Measurements from ENCODE around the gene CPZ.
"Not testable (repeated sequence)": the region's sequence is repeated elsewhere in the genome, so short reads cannot be mapped to it uniquely, and the experiment has no call there.

The CPZ gene

GRCh38 chr4:8557151-8558076 is 35.2 kb upstream of the CPZ start:
- DNase-seq: no peak

GRCh38 chr4:8558080-8558960 is 34.2 kb upstream of the CPZ start:
- no peak for DNase-seq

DNA sequence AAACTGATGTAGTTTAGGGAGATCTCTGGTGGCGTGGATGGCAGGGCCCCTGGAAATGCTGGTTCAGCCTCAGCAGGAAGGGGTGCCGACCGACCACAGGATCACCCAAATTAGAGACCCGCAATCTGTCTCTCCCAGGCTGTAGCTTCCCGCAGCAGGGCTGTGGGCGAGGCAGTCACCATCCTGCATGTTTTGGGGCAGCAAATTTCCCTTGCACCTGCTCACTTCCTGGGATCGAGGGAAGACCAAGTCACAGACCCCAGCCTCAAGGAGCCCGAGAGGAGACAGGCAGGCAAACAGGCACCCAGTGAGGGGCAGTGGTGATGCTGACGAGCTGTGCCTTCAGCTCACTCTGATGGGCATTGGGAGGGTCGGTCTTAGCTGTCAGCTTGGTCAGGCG is 33.6 kb upstream of the CPZ start:
- DNase-seq: no peak

- no peak for DNase-seq
Measured at GRCh38 chr4:8559524-8560264, 32.9 kb upstream of the CPZ start.

- no peak for DNase-seq
Measured at GRCh38 chr4:8560265-8561047, 32.1 kb upstream of the CPZ start.

DNA sequence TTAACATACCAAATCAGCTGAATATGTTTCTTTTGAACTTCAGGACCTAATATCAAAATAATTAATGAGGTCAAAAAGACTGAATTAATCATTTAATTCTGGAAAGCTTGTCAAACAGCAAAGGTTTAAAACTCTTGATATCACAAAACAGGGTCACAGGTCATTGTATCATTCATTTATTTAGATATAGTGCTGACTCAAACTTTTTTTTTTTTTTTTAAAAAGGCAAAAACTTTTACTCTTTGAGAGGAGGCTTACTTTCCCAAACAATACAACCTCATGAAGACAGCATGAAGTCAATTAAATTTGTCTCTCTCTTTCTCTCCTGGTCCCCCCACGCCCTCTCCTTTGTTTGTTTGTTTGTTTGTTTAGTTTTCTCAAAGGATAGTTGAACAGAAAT is 28.0 kb upstream of the CPZ start:
- no peak for DNase-seq

DNA sequence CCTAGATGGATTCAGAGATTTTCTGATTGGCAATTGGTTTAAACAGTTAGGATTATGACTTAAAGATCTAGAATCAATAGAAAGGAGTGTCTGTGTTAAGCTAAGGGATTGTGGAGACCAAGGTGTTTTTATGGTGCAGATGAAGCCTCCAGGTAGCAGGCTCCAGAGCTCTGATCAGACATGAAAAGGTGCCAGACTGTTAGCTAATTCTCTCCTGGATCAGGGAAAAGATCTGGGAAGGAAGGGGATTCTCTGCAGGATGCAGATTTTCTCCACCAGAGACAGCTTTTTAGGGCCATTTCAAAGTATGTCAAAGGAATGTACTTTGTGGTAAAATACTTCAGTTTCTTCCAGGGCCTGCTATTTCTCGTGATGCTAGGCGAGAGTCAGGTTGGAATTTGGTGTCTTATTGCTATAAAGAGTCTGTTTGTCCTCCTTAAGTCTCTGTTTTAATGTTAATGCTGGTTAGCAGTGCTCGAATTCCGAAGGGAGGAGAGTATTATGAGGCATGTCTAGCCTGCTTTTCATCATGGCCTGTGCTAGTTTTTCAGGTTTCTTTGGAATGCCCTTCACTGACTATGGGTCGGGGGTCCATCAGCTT is 24.4 kb upstream of the CPZ start:
- no peak for DNase-seq

DNA sequence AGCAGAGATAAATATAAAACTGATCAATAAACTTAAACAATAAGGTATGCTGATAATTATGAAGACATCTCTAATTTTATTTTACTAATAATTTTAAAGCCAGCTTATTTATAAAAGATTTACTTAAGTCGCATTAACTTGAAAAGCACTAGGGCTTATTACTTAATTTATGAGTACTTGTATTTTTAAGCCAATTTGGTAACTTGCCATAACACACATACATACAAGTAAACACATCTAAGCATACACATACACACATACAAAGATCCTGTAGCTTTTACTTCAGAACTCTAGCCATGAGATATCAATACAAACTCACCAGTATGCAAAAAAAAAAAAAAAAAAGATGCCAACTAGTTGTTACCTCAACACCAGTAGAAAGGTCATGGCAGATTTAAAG is 22.4 kb upstream of the CPZ start:
- DNase-seq: no peak

DNA sequence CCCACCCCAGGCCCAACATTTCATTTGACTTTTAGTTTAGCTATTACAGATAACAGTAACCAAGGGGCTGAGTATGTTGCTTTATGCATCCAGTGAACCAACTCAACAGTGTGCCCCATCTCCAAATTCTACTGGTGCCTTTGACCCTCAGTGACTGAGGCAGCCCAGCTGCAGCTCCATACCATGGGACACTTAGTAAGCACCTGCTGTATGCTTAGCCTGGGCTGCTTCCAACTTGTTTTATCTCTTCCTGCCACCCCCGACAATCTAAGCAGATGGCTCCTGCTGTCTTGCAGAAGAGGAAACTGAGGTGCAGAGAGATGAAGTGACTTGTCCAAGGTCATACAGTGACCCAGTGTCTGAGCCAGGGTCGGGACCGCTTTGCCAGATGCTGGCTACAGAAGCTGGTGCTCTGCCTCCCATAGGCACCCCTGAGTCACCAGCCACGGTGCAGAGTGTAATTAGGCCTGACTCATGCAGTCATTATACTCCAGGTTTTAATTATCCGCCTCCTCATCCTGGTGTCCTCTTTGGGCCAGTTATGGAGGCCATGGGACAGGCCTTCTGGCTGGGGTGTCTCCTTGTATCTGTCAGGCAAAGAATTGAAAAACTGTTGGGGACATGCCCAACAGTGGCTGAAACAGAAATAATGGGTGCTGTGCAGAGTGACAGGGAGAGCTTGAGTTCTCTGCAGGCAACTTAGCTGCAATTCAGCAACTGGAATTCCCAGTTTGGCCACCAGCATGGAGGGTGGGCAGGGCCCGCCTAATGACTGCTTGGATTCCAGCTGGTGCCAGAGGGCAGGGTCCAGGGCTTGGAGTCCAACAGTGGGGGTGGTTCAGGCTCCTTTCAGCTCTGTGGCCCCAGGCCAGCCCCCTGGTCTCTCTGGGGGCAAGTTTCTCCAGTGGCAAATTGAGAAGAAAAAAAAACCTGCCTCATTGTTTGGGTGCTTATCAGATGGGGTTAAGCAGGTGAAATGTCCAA is 20.6 kb upstream of the CPZ start:
- no peak for DNase-seq

GRCh38 chr4:8573266-8573665 is 19.3 kb upstream of the CPZ start:
- no peak for DNase-seq

- DNase-seq: no peak
Measured at GRCh38 chr4:8574796-8575370, 17.7 kb upstream of the CPZ start.

GRCh38 chr4:8575457-8575856 is 17.1 kb upstream of the CPZ start:
- no peak for DNase-seq

DNA sequence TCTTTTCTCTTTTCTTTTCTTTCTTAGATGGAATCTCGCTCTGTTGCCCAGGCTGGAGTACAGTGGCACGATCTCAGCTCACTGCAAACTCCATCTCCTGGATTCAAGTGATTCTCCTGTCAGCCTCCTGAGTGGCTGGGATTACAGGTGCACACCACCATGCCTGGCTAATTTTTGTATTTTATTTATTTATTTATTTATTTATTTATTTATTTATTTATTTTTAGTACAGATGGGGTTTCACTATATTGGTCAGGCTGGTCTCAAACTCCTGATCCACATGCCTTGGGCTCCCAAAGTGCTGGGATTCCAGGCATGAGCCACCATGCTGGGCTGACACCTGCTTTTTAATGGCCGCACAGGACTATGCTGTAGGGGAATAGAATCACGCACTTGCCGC is 16.0 kb upstream of the CPZ start:
- DNase-seq: not testable (repeated sequence)

DNA sequence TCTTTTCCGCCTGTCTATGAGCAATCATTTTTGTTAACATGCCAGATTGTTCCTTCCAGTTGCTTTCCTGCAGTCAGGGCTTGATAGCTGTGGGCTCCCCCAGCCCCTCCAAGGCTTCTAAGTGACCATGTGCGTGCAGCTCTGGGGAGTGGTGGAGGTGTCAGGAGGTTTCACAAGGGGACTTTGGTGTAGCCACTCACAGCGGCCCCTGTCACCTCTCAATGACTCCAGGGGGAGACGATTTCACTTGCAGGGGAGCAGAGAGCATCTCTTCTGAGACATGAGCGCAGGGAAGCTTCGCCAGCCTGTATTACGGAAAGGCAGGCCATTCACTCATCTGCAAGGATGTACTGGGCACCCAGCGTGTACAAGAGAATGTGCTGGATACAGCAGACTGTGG is 15.5 kb upstream of the CPZ start:
- no peak for DNase-seq

- no peak for DNase-seq
Measured at GRCh38 chr4:8577972-8578371, 14.6 kb upstream of the CPZ start.

DNA sequence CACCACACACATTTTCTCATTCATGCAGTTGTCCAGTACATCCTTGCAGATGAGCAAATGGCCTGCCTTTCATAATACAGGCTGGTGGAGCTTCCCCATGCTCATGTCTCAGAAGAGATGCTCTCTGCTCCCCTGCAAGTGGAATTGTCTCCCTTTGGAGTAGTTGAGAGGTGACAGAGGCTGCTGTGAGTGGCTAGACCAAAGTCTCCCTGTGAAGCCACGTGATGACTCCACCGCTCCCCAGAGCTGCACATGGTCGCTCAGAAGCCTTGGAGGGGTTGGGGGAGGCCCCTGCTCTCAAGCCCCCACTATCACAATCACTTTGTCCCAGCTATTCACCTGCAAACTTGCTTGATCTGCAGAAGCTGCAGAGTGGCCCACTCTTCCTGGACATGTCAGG is 13.8 kb upstream of the CPZ start:
- no peak for DNase-seq

- no peak for DNase-seq
Measured at GRCh38 chr4:8579526-8580320, 12.8 kb upstream of the CPZ start.

- no peak for DNase-seq
Measured at GRCh38 chr4:8580321-8581093, 12.1 kb upstream of the CPZ start, which contains the start of gene GPR78. Gene GPR78 (plus strand): TSS chr4:8580392. CDS start chr4:8580983, 591 bp downstream.

Measured in bone marrow (tissue), 2 donors.